GM04504 (cell line): ENCODE data around the gene PTGFRN.
"Not testable (repeated sequence)": the region's sequence is repeated elsewhere in the genome, so short reads cannot be mapped to it uniquely, and the experiment has no call there.

ENCODE experiments used
- DNase-seq: peaks from one replicate; pipeline ENCODE4 v3.0.0-alpha.2; 2012; ENCODE audit warnings: low read depth

PTGFRN gene

DNA sequence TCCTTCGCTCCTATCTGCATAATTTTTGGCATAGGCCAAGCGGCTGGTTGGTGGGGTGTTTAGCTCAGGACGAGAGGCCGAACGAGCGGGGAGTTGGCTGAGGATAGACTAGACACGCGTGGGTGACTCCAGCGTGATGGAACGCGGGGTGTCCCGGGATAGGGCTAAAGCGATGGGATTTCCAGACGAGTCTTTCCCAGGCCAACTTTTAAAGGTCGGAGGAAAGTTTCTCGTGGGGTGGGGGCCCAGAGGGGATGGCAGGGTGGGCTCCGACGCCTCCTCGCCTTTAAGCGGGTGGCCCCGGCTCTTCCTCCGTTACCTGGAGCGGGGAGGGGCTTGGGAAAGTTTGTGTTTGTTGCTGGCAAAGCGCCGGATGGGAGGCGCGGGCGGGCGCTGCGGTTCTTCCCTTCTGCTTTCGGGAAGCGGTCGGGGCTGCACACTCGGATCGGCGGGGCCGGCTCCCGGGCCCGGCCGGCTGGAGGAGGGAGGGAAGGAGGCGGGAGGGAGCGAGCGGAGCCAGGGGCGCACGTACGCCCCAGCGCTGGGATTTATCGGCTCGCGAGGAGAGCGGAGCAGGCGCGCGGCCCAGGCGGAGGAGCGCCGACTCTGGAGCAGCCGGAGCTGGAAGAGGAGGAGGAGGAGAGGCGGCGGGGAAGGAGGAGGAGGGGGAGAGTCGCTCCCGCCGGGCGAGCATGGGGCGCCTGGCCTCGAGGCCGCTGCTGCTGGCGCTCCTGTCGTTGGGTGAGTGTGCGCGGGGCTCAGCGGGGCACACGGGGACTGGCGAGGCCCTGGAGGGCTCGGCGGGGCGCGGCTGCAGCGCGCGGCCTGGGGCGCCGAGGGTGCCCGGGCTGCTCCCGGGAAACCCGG lies at the start of gene PTGFRN:
Gene PTGFRN, plus strand, starts transcription at position 405 of the 867 bp plus-strand sequence. Its CDS starts 288 bp downstream, at position 693.
- peak; percentile 29 for DNase-seq

DNA sequence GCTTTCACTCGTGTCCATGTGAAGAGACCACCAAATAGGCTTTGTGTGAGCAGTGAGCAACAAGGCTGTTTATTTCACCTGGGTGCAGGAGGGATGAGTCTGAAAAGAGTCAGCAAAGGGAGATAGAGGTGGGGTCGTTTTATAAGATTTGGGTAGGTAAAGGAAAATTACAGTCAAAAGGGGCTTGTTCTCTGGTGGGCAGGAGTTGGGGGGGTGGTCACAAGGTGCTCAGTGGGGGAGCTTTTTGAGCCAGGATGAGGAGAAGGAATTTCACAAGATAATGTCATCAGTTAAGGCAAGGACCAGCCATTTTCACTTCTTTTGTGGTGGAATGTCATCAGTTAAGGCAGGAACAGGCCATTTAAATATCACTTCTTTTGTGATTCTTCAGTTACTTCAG lies 49.5 kb upstream of the PTGFRN start:
- DNase-seq = not testable (repeated sequence)

DNA sequence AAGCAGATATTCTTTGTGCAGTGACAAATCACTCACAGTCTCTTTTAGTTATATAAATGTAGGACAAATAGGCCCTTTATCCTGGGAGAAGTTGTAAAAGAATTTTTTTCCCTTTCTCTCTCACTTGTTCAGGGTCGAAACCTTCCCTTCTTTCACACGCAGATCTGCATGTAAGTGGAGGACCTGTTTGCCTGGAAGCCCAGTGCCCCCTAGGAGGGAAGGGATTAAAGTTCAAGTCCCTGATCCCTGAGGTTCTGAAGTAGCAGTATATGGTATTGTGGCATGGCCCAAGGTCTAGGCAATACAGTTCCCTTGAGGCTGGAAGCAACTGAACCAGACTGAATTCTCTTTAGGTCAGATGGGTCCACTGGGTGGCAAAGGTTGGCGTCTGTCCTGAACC lies 48.6 kb upstream of the PTGFRN start:
- DNase-seq = no peak

DNA sequence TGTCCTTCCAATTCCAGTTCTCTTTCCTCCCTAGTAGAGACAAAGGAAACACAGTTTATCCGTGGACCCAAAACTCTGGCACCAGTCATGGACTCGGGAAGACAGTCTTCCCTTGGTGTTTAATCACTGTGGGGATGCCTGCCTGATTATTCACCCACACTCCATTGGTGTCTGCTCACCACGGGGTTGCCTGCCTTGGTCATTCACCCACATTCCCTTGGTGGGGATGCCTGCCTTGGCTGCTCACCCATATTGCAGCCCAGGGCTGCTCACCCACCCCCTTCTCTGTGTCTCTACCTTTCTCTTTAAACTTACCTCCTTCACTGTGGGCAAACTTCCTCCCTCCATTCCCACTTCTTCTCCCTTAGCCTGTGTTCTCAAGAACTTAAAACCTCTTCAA lies 46.7 kb upstream of the PTGFRN start:
- DNase-seq = not testable (repeated sequence)

DNA sequence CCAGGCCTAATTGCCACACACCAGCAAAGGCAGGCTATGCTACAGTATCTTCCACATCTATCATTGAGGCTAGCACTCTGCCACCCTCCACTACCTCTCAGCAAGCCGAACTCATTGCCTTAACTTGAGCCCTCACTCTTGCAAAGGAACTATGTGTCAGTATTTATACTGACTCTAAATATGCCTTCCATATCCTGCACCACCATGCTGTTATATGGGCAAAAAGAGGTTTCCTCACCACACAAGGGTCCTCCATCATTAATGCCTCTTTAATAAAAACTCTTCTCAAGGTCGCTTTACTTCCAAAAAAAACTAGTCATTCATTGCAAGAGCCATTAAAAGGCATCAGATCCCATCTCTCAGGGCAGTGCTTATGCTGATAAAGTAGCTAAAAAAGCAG lies 43.2 kb upstream of the PTGFRN start:
- not testable (repeated sequence) for DNase-seq

DNA sequence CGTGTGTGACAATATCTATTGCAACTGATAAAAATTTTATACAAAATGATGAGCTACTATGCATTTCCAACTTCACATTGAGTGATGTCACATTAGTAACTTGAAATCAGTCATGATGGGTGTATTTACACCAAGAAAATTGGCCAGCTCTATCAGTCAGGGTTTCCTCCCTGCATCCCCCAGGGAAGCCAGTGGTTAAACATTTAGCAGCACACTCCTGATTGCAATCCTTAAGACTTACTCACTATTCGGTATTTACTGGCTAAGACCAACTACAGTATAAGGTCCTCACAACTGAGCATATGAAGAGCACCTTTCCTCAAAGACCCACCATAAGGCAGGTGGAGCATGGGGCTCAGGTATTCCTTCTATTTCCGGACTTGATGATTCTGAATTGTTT lies 41.3 kb upstream of the PTGFRN start:
- DNase-seq = no peak

DNA sequence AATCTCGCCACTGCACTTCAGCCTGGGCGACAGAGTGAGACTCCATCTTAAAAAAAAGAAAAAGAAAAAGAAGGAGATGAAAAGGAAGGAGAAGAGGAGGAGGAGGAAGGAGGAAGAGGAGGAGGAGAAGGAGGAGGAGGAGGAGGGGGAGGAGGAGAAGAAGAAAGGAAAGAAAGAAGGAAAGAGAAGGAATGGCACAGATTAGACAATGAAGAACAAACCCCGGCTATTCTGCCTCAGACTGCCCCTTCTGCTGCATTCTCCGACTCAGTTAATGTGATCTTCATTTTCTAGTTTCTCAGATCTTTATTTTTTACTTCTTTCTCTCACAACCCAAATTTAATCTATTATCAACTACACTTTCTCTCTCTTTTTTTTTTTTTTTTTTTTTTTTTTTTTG lies 40.1 kb upstream of the PTGFRN start:
- DNase-seq = no peak

DNA sequence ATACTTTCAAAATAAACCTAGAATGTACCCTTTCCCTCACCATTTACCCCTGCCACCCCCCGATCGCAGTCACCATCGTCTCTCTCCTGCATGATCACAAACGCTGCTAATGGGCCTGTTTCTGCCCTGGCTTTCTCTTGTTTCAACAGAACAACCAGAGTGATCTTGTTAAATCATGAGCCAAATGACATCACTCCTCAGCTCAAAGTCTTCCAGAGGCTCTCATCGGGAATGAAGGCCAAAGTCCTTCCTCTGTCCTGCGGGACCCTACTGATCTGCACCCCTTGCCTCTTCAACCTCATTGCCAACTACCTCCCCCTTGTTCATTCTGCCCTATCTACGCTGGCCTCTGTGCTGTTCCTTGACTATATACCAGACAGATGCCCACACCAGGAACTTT lies 39.4 kb upstream of the PTGFRN start:
- DNase-seq = no peak

DNA sequence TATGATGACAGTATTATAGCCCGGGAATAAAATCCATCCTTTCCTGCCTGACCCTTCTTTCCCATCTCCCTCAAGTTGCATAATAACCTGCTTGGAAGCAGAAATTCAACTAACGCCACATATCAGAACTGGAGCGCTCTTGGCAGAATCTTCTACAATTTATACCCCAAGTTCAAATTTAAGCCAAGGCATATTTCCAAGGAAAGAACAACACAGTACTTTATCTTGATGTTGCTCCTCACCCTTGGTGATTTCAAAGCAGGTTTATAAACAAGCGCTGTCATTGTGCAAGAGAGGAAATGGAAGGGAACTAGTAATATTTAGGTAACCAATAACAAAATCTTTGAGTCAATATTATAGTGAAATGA lies 38.0 kb upstream of the PTGFRN start:
- no peak for DNase-seq

DNA sequence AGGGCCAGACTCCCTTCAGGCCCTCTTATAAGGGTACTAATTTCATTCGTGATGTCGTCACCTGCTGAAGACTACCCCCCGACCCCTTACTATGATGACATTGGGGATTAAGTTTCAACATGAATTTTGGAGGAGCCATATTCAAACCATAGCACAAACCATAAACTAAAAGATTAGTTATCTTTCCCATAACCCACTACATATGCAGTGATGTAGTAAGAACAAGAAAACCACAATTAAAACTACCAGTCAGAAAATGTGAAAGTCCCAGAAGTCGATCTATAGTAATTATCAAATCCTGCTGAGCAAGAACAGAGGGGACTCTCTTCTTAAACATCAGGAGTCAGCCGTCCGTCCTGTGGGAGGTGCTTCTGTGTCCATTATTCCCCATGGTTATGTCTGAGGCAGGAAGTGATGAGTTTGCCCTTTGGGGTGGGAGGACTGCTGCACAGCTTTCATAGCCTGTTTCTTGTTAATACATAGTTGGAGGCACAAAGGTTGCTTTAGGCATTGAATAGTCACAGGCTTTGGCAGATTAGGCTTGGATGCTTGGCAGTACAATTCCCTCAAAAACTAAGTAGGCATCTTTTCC lies 35.9 kb upstream of the PTGFRN start:
- no peak for DNase-seq

DNA sequence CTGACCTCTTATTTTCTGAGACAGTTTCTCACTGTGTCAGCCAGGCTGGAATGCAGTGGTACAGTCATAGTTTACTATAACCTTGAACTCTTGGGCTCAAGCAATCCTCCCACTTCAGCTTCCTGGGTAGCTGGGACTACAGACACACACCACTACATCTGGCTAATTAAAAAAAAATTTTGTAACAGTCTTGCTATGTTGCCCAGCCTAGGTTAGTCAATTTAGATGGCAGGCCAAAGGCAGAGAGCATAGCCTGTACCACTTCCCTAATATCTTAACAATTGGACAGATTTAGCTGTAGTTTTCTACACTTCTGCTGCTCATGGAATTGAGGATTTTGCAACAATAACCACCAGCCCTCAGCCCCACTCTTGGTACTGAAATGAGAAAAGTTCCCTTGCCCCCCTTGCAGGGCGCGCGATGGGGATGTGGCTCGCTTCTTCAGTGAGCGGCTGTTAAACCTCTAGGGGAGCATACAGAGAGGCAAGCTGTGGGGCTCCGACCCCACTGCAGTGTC lies 34.9 kb upstream of the PTGFRN start:
- DNase-seq = no peak

DNA sequence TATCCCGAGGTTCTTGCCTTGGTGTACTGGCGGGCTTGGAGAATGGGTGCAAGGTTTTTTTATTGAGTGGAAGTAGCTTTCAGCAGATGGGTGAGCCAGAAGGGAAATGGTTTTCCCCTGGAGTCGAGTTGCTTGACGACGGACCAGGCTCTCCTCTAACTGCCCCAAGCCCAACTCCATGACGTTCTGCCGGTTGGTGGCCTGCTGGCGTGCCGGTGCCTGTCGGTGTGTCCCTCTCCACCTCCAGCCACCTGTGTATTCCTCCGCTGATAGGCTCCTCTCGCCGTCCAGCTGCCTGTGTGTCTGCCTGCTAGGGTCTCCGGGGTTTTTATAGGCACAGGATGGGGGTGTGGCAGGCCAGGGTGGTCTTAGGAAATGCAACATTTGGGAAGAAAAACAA lies 34.3 kb upstream of the PTGFRN start:
- DNase-seq = no peak

DNA sequence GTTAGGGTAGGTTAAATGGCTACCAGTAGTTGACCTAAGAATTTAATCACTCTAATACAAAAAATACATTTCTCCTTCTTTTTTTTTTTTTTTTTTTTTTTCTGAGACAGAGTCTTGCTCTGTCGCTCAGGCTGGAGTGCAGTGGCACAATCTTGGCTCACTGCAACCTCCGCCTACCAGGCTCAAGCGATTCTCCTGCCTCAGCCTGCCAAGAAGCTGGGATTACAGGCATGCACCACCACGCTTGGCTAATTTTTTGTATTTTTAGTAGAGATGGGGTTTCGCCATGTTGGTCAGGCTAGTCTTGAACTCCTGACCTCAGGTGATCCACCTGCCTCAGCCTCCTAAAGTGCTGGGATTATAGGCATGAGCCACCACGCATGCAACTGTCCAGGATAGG lies 33.8 kb upstream of the PTGFRN start:
- DNase-seq = not testable (repeated sequence)

DNA sequence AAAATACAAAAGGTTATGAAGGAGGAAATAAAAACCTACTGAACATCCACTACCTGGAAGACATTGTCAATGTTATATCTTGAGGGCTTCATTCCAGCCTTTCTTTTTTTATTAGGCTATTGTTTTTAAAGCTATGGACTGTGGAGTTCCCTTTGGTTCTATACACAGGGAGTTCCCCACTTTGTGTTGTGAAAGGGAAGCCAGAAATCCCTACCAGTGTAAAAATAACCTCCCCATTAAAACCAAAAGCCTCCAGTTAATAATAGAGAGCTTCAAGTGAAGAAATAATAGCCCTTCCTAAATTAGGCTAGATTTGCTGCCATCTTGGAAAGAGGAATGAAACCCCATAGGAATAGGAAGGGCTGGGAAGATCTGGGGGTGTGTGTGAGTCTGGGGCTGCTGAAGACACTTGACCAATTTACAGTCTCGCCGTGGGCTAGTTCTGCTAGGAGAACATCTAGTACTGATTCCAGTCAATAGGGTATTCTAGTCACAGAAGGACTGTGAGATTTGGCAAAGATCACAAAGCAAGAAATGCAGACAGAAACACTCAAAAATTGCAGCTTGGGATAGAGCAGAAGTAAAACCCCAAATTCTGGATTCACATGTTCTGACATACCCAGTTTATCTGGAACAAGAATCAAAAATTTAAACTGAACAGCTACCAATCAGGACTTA lies 32.4 kb upstream of the PTGFRN start:
- no peak for DNase-seq

DNA sequence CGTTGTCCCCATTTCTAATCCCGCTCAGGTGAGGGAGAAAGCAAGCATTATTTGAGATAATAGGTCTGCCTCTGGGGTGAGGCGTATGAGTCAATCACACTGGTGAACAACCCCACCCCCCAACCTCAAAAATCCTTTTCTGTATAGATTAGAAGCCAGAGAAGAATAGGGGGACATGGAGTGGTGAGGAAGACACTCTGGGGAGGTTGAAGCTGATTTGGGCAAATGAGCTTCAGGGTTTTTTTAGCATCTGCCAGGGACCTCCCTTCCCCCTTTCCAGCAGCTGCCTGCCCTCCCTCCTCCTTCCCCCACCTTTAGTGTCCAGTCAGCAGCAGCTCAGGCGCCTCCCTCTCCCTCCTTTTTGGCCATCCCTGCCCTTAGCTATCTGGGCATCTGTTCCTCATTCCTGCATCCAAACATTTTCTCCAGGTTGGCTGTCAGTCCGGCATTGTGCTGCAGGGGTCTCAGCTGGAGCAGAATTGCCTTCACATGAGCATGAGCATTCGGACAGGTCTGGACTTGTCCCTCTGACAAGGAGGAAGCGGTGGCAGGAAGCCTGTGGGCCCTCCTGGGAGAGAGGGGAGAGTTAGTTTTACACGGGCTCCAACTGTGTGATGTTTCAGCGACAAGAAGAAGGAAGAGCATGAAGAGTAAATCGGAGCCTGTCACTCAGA lies 30.8 kb upstream of the PTGFRN start:
- no peak for DNase-seq

DNA sequence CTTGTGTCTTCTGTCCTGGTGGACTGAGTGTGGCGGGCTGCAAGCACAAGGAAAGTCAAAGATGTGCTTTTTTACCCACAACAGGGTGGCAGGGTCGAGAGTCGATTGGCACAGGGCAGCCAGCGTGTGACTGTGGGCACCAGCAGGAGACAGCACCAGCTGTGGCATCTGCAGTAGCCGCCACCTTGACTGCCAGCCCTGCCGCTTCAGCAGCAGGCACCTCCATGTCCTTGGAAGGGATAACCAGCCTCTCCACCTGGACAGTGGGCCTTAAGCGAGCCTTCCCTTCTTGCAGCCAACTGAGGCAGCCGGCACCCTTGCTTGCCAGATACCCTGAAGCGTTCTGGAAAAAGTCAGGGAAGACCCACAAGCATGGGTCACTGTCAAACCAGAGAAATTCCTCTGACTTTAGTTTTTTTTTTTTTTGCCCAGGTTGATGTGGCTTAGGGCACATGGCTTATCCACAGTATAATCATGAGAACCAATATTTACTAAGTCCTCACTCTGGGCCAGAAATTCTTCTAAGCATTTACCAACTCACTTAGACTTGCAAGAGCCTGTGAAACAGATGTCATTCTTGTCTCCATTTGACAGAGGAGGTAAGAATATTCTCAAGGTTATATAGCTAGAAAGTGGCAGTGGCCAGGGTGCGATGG lies 30.1 kb upstream of the PTGFRN start:
- DNase-seq = no peak

DNA sequence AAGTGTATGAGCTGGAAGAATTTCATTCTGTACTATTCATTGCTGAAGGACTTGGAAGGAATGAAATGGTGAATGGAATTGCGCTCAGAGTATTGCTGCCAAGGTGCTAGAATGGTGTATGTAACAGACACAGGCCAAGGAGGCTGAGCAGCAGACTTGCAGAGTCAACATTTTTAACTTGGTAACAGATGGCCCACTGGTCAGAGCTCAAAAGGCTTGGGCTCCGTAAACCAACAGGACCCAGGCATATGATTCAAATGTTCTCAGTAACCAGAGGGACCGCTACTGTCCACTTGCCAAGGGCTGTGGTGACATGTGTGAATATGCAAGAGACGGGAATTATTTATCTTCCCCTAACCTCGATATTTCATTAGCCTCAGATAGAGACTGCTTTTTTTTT lies 28.8 kb upstream of the PTGFRN start:
- DNase-seq = no peak

DNA sequence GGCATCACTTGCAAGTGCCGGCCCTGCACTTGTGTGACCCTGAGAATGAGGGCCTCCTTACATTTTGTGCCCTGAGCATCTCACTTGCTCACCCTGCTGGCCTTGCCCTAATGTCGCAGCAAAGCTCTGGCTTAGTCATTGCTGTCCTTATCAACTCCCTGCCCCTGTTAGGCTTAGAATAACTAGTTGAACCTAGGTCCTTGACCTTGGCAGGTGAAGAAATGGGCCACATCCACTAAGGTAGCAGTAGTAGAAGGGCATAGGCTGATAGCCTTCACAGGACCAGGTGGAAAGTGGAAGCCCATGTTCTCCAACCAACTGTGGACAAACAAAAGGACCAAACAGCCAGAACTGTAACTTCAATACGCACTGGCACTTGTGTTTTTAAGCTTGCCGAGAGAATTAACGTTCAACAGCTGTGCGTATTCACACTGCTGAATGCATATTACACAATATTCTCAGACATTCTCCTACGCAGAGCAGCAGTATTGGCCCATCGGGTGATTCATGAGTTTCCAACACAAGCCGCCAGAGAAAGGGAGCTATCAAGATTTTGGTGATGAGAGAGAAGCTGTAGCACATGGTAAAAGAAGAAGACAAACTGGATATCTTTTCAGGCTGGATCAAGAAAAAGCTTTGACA lies 27.7 kb upstream of the PTGFRN start:
- DNase-seq = peak; percentile 81

DNA sequence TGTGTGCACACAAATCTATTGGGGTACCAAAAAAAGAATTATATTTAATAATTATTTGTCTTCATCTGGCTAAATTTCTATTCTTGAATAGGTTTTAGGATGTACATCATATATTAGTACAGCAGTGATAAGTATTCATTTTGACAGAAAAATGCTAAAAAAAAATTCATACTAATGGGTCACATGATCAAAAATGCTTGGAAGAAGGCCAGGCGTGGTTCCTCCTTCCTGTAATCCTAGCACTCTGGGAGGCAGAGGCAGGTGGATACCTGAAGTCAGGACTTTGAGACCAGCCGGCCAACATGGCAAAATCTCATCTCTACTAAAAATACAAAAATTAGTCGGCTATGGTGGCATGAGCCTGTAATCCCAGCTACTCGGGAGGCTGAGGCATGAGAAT lies 26.9 kb upstream of the PTGFRN start:
- no peak for DNase-seq

DNA sequence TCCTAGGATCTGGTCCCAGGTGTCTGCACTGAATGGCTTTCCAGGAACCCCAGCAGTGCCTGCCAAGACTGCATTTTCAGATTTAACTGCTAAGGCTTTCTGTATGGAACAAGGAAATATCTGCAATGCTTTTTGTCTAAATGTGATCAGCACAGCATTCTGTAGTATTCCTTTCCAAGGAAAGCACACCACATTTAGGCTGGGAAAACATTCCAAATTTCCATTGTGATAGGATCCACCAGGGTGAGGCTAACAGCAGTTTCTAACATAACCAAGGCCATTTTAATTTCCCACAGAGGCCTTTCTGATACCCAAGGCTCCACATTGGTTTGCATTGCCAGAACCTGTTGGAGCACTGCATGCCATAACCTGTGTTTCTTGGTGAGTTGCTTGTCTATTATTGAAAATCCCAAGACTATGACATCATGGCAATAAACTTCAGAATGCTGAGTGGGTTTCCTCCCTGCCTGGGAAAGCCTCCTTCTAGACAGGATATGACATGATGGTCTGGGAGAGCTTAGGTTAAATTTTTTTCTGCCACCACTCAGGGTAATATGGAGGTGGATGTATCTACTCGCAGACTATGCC lies 23.3 kb upstream of the PTGFRN start:
- DNase-seq = no peak

DNA sequence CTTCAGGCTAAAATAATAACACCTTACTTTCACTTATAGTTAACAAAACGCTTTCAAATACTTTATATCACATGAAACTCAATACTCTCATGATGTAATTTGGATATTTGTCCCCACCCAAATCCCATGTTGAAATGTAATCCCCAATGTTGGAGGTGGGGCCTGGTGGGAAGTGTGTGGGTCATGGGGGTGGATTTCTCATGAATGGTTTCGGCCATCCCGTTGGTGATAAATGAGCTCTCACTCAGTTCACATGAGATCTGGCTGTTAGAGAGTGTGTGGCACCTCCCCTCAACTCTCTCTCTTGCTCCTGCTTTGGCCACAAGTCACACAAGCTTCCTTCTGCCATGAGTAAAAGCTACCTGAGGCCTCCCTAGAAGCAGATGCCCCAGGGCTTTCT lies 22.5 kb upstream of the PTGFRN start:
- no peak for DNase-seq
